Coronary artery (tissue), 2 donors: ENCODE data around the gene DKK2.

Source experiments
- DNase-seq: peaks from one replicate; pipeline ENCODE4 v3.0.0-alpha.2; 2017; ENCODE audit warnings: low spot score
- H3K27ac ChIP-seq, 2 donors: fragments of 200-600 bp; sonication (generic); one replicate each; pipeline ENCODE4 v1.5.1; 2016 to 2019
- H3K4me3 ChIP-seq: fragments of 200-600 bp; sonication (generic); 2 replicates; pipeline ENCODE4 v1.5.1; 2016; ENCODE audit warnings: mild to moderate bottlenecking, moderate library complexity
- TF ChIP-seq, protein P1 (sequence below): fragments of 200-600 bp; sonication (generic); IDR thresholded peaks from one replicate; pipeline ENCODE4 v1.5.1; 2019; ENCODE audit warnings: antibody characterized with exemption

Gene DKK2

DNA sequence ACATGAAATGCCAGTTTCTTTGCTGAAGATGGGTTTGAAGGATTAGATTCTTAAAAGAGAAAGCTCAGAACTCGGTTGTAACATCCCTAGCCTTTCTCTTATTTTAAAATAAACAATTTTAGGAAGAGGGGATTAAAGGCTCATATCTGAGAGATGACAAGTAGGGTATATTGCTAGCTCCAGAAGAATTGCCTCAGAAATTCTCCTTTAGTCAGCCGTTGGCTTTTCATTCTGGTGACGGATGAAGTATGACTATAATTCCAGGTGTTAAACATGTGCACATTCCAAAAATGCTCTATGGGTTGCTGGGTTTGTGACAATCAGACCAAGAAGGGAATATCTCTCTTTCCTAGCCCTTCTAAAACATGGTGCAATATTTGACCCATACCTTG, 17.8 kb downstream of the DKK2 start:
- Histone ChIP-seq H3K27ac (no peak overlapping the region), H3K4me3 (no peak overlapping the region)
- no peak for DNase-seq
- TF ChIP-seq, protein P1, sequence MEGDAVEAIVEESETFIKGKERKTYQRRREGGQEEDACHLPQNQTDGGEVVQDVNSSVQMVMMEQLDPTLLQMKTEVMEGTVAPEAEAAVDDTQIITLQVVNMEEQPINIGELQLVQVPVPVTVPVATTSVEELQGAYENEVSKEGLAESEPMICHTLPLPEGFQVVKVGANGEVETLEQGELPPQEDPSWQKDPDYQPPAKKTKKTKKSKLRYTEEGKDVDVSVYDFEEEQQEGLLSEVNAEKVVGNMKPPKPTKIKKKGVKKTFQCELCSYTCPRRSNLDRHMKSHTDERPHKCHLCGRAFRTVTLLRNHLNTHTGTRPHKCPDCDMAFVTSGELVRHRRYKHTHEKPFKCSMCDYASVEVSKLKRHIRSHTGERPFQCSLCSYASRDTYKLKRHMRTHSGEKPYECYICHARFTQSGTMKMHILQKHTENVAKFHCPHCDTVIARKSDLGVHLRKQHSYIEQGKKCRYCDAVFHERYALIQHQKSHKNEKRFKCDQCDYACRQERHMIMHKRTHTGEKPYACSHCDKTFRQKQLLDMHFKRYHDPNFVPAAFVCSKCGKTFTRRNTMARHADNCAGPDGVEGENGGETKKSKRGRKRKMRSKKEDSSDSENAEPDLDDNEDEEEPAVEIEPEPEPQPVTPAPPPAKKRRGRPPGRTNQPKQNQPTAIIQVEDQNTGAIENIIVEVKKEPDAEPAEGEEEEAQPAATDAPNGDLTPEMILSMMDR = no peak

DNA sequence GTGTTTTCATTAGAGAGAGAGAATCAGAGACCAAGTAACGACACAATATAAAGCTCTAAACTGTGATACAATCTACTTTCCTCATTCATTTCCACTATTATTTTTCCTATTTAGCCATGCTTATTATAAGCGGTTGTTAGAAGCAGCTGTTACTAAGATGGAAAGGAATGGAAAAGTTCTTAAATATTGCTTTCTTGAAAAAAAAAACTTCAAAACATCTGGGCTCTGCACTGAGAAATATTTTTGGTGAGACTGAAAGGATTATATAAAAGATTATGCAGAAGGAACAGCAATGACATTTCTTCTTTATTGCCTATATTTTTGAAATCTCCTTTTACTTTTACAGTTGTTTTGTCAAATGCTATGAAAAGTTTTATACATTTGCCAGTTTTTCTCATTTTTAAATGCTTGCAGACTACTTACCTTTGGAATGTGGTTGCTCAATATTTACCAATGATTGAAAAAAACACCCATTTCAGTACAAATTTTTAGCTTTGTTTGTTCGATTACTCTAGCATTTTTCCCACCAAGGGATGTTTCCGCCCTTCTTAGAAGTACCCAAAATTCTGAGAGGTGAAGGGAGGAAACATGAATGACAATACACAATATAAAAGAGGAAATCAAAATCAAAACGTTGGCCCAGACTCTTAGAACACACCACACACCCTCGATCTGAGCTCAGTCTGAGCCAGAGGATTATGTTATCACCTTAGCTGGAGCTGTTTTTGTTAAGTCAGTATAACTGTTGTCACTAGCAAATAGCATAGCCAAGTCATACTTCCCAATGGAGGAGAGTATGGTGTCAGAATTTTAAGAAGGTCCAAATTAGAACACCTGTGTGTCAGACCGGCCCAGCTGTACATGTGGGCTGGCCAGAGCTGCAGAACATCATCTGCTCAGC, 18.4 kb downstream of the DKK2 start:
- Histone ChIP-seq H3K27ac (no peak overlapping the region), H3K4me3 (no peak overlapping the region)
- no peak for DNase-seq
- TF ChIP-seq, protein P1 = no peak

DNA sequence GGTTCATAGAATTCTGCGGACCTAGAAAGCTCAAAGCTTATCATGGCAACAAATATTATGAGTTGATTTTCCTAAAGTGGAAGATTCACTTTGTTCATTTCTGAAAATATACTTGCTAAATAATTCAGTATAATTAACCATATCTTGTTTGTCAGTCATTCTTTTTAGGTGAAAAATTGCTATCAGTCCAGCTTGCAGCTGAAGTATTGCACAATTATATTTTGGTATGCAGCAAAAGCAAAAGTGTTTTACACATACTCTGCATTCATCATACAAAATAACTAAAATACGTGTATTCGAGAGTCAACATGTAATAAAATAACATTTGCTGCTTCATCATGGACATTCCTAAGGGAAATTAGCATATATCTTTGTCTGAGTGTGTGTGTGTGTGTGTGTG, 24.8 kb downstream of the DKK2 start:
- TF ChIP-seq, protein P1 = no peak
- DNase-seq = no peak
- H3K27ac ChIP-seq = no peak overlapping the region
- no peak overlapping the region for H3K4me3 ChIP-seq

DNA sequence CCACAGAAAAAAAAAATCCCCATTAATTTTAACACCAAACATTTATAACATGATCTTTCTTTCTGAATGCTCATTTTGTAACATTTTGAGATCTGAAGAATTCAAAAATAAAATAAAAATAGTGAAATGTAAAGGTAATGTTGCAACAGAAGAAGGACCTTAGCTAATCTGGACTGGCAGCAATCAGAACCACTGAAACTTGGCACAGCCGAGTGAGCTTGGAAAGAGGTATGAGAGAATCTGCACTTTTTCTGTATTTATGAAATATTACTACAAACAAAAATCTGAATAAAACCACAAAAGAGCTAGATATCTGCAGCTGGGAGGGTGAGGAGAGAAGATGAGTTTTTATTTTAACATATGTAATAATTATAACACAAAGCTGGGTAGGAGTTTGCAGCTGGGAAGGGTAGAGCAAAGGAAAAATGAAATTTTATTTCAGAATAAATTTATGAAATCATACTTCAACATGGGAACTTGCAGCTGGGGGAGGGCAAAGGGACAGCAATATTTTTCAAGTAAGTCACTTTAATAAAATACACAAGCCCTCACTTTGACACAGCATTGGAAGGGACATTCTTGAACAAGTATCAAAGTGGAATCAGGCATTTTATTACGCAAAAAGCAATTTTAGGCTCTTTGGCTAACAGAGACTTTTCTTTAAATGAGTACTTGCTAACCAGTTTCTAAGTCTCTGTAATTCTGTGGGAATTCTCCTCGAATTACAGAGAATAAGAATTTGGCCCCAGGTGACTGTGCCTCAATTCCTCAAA, 26.7 kb downstream of the DKK2 start:
- H3K27ac ChIP-seq = no peak overlapping the region
- DNase-seq = no peak
- TF ChIP-seq, protein P1 = no peak
- no peak overlapping the region for H3K4me3 ChIP-seq

DNA sequence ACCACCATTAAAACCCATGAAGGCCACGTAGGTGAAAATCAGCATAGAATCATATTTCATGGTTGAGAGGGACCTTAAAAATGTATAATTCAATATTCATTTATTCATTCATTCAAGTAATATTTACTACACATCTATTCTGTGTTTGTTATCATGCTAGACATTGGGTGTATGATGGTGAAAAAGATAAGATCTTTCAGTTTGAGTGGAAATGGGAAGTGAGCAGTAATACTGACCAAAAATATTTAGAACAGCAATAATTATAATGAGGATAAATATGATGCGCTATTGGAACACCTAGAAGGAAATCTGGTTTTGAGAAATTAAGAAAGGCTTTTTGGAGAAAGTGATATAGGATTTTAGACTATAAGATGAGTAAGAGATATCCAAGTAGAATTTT, 28.0 kb downstream of the DKK2 start:
- no peak for DNase-seq
- TF ChIP-seq, protein P1 = no peak
- H3K4me3 ChIP-seq = no peak overlapping the region
- no peak overlapping the region for H3K27ac ChIP-seq

DNA sequence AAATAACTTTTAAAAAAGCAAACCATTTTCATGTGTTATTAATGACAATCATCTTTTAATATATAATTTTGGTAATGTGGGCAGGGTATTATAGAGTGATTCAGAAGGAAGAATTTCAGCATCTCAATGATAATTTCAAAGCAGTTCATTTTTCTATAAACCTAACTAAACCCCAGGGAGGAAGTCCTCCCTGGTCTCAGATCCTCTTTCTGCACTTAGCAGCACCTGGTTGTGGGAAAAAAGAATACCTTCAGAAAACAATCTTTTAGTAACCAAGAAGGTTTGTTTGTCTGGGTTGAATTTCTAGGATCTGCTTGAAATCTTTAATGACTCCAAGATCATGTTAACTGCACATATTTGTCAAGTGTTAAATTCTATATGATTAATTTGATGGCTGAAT, 29.9 kb downstream of the DKK2 start:
- Histone ChIP-seq H3K27ac (no peak overlapping the region), H3K4me3 (no peak overlapping the region)
- TF ChIP-seq, protein P1 = no peak
- no peak for DNase-seq
